HAP-1 (cell line): ENCODE data around the gene WDTC1.

Experiments
- DNase-seq, 2 experiments: peaks; one replicate each; pipeline ENCODE4 v3.0.0-alpha.2; 2016 to 2020; ENCODE audit warnings: low spot score in 2 of 2
- H3K27me3 ChIP-seq: fragments of 250-450 bp; sonication (Bioruptor Pico); 2 replicates; pipeline ENCODE4 v1.5.1; 2020; ENCODE audit warnings: low read depth, mild to moderate bottlenecking, moderate library complexity
- H3K36me3 ChIP-seq: fragments of 250-450 bp; sonication (Bioruptor Pico); replicated peaks from 2 replicates; pipeline ENCODE4 v1.5.1; 2020; ENCODE audit warnings: mild to moderate bottlenecking
- H3K4me1 ChIP-seq: fragments of 250-450 bp; sonication (Bioruptor Pico); 2 replicates; pipeline ENCODE4 v1.5.1; 2020; ENCODE audit warnings: mild to moderate bottlenecking
- H3K4me3 ChIP-seq: fragments of 250-450 bp; sonication (Bioruptor Pico); 2 replicates; pipeline ENCODE4 v1.5.1; 2020; ENCODE audit warnings: mild to moderate bottlenecking, moderate library complexity
- H3K9me3 ChIP-seq: fragments of 250-450 bp; sonication (Bioruptor Pico); 2 replicates; pipeline ENCODE4 v1.5.1; 2020; ENCODE audit warnings: mild to moderate bottlenecking, moderate library complexity
- in situ Hi-C: fragments of 300-500 bp; cut with MboI; formaldehyde crosslinking; loops from 3 replicates; pipeline ENCODE4 v1.14.3; 2020; ENCODE audit warnings: low sequenced_read_pairs, inconsistent platforms, mixed read lengths

The WDTC1 gene

GRCh38 chr1:27350663-27351540, 116.5 kb downstream of the WDTC1 start:
- H3K9me3 ChIP-seq, result no peaks in the 10 kb centered on the region
- in situ Hi-C loops, result no loop called here
- no peak for DNase-seq
- H3K27me3 ChIP-seq, result no peaks in the 10 kb centered on the region
- H3K4me3 ChIP-seq, result no peak overlapping the region
- H3K36me3 ChIP-seq, result 0 out of 2 replicates have a peak, but pooled peaks cover 2% of the 10 kb centered on the region
- H3K4me1 ChIP-seq, result no peaks in the 10 kb centered on the region

- in situ Hi-C loops, result no loop called here
These were observed 117.2 kb downstream of the WDTC1 start for GRCh38 chr1:27351541-27352107.

GRCh38 chr1:27353166-27353565, 118.7 kb downstream of the WDTC1 start:
- in situ Hi-C loops, result no loop called here
- Histone ChIP-seq H3K4me3 (no peak overlapping the region), H3K9me3 (no peaks in the 10 kb centered on the region), H3K27me3 (no peaks in the 10 kb centered on the region), H3K36me3 (peaks cover 5% of the 10 kb centered on the region; the same call in 1 of the 2 replicates), H3K4me1 (peaks cover 3% of the 10 kb centered on the region; the same call in 1 of the 2 replicates)
- DNase-seq, result no peak

More at GRCh38 chr1:27351541-27352107, 117.2 kb downstream of the WDTC1 start:
- H3K27me3 ChIP-seq, result no peaks in the 10 kb centered on the region
- no peak for DNase-seq
- no peak overlapping the region for H3K4me3 ChIP-seq
- H3K9me3 ChIP-seq, result no peaks in the 10 kb centered on the region
- H3K36me3 ChIP-seq, result 0 out of 2 replicates have a peak, but pooled peaks cover 2% of the 10 kb centered on the region
- H3K4me1 ChIP-seq, result no peaks in the 10 kb centered on the region

GRCh38 chr1:27353629-27354028, 119.2 kb downstream of the WDTC1 start:
- peaks cover 3% of the 10 kb centered on the region; the same call in 1 of the 2 replicates for H3K4me1 ChIP-seq
- peaks cover 5% of the 10 kb centered on the region; the same call in 1 of the 2 replicates for H3K36me3 ChIP-seq
- H3K4me3 ChIP-seq, result no peak overlapping the region
- in situ Hi-C loops, result no loop called here
- H3K27me3 ChIP-seq, result no peaks in the 10 kb centered on the region
- DNase-seq, result no peak
- H3K9me3 ChIP-seq, result no peaks in the 10 kb centered on the region

GRCh38 chr1:27355683-27356082, 121.3 kb downstream of the WDTC1 start:
- no peak for DNase-seq
- Histone ChIP-seq H3K36me3 (peaks cover 5% of the 10 kb centered on the region; the same call in 1 of the 2 replicates), H3K4me1 (peaks cover 3% of the 10 kb centered on the region; the same call in 1 of the 2 replicates), H3K9me3 (no peaks in the 10 kb centered on the region), H3K27me3 (no peaks in the 10 kb centered on the region), H3K4me3 (no peak overlapping the region)
- in situ Hi-C loops, result no loop called here

- DNase-seq, result no peak
- H3K4me3 ChIP-seq, result no peak overlapping the region
- peaks cover 5% of the 10 kb centered on the region; the same call in 1 of the 2 replicates for H3K36me3 ChIP-seq
- H3K9me3 ChIP-seq, result no peaks in the 10 kb centered on the region
- H3K27me3 ChIP-seq, result no peaks in the 10 kb centered on the region
- H3K4me1 ChIP-seq, result peaks cover 3% of the 10 kb centered on the region; the same call in 1 of the 2 replicates
- in situ Hi-C loops, result no loop called here
These were observed 121.8 kb downstream of the WDTC1 start for GRCh38 chr1:27356277-27356618.

- peaks cover 3% of the 10 kb centered on the region; the same call in 1 of the 2 replicates for H3K4me1 ChIP-seq
These were observed 122.3 kb downstream of the WDTC1 start for GRCh38 chr1:27356619-27357280.

GRCh38 chr1:27357281-27358037, 123.0 kb downstream of the WDTC1 start:
- H3K36me3 ChIP-seq, result peaks cover 5% of the 10 kb centered on the region; the same call in 1 of the 2 replicates
- in situ Hi-C loops, result no loop called here
- H3K4me3 ChIP-seq, result no peak overlapping the region
- H3K4me1 ChIP-seq, result peaks cover 3% of the 10 kb centered on the region; the same call in 1 of the 2 replicates
- no peaks in the 10 kb centered on the region for H3K27me3 ChIP-seq
- no peaks in the 10 kb centered on the region for H3K9me3 ChIP-seq
- peak; percentile 65 to 83 for DNase-seq

More at GRCh38 chr1:27356619-27357280, 122.3 kb downstream of the WDTC1 start:
- H3K9me3 ChIP-seq, result no peaks in the 10 kb centered on the region
- peak in 1 of 2 experiments; percentile 35 for DNase-seq
- no peak overlapping the region for H3K4me3 ChIP-seq
- no peaks in the 10 kb centered on the region for H3K27me3 ChIP-seq
- in situ Hi-C loops, result no loop called here
- H3K36me3 ChIP-seq, result peaks cover 5% of the 10 kb centered on the region; the same call in 1 of the 2 replicates
